Skeletal muscle tissue (tissue), 4 donors: ENCODE measurements around the gene VILL. TPM values are rescaled to one million over a fixed set of nuclear protein-coding genes. Genes with fewer than 3 reads are reported as not detected.
A peak's percentile ranks its signal among the peaks of the same experiment; 100 is the strongest.

Experiments used
- H3K27ac ChIP-seq: one replicate; pipeline ENCODE4 v1.7.0; 2013; ENCODE audit warnings: mild to moderate bottlenecking, low read depth, low read length, inconsistent platforms
- H3K27me3 ChIP-seq, 3 donors: one replicate each; pipeline ENCODE4 v1.7.0; 2013; ENCODE audit warnings: low read length in 3 of 3; ENCODE audit not compliant: control insufficient read depth in 3 of 3, insufficient read depth in 3 of 3
- H3K36me3 ChIP-seq, 3 donors: one replicate each; pipeline ENCODE4 v1.7.0; 2013; ENCODE audit warnings: low read length in 3 of 3; ENCODE audit not compliant: control insufficient read depth in 3 of 3, insufficient read depth in 3 of 3
- H3K4me1 ChIP-seq, 3 donors: one replicate each; pipeline ENCODE4 v1.7.0; 2013; ENCODE audit warnings: low read length in 3 of 3, mild to moderate bottlenecking in 3 of 3; ENCODE audit not compliant: control insufficient read depth in 3 of 3, insufficient read depth in 3 of 3
- H3K4me3 ChIP-seq, 3 donors: one replicate each; pipeline ENCODE4 v1.7.0; 2013; ENCODE audit warnings: low read length in 3 of 3
- H3K9ac ChIP-seq, 3 donors: one replicate each; pipeline ENCODE4 v1.7.0; 2013; ENCODE audit warnings: low read length in 3 of 3, mild to moderate bottlenecking in 3 of 3, moderate library complexity in 2 of 3, low read depth in 1 of 3
- H3K9me3 ChIP-seq, 3 donors: one replicate each; pipeline ENCODE4 v1.7.0; 2013; ENCODE audit warnings: low read length in 3 of 3; ENCODE audit not compliant: control insufficient read depth in 3 of 3
- total RNA-seq: library from RNA; depleted of rRNA; stranded (reverse); fragments of >200 nt; gene quantifications from one replicate; pipeline ENCODE4 v1.2.3, GENCODE V29; 2014
- donor health status: Osteomylitis.

Gene VILL
- total RNA-seq, 1 donor from 2014 or later = 7.8 TPM

DNA sequence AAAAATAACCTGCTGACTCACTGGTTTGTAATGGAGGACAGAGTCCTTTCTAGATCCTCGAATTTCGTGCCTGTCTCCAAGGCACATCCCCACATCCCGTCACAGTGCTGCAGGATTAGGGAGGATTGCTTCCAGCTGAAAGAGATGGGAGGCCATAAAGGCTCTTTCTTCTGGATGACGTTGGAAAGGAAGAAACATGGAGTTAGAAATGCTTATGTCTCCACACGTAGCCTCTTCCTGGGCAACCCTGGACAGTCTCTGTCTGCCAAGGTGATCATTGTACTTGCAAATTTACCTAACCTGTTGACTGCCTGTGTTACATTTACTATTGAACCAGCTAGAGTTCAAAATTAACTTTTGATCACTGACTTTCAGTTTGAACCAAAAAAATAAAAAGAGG is 27.6 kb upstream of the VILL start:
- peak overlapping the region in 1 of 3 donors; percentile 11 for H3K4me3 ChIP-seq
- H3K27me3 ChIP-seq = no peaks in the 10 kb centered on the region
- no peaks in the 10 kb centered on the region for H3K36me3 ChIP-seq
- H3K4me1 ChIP-seq = peaks cover 7 to 18% (median 14%) of the 10 kb centered on the region in 3 donors
- no peaks in the 10 kb centered on the region for H3K9me3 ChIP-seq
- H3K9ac ChIP-seq = peak overlapping the region in 1 of 3 donors; percentile 36
- H3K27ac ChIP-seq = peak overlapping the region; percentile 39

DNA sequence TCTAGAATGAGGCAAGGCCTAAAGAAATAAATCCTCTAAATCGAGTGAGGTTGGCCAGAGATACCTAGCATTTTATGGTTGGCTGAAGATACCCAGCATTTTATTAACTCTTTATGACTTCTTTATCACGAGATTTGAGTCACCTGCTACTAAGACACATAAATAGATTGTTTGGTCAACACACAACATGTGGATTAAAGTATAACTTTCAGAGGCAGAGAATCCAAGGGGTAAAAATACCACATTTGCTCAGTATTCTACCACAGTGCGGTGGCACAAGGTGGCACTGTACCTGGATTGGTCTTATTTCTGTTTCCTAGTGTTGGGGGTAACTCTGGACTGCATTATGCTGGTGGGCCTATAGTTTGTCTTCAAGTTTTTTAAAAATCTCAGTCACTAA is 27.0 kb upstream of the VILL start:
- H3K27ac ChIP-seq = peak overlapping the region; percentile 39
- no peaks in the 10 kb centered on the region for H3K9me3 ChIP-seq
- peaks cover 10 to 19% (median 16%) of the 10 kb centered on the region in 3 donors for H3K4me1 ChIP-seq
- no peaks in the 10 kb centered on the region for H3K27me3 ChIP-seq
- H3K36me3 ChIP-seq = no peaks in the 10 kb centered on the region
- no peak overlapping the region for H3K9ac ChIP-seq
- H3K4me3 ChIP-seq = no peak overlapping the region

DNA sequence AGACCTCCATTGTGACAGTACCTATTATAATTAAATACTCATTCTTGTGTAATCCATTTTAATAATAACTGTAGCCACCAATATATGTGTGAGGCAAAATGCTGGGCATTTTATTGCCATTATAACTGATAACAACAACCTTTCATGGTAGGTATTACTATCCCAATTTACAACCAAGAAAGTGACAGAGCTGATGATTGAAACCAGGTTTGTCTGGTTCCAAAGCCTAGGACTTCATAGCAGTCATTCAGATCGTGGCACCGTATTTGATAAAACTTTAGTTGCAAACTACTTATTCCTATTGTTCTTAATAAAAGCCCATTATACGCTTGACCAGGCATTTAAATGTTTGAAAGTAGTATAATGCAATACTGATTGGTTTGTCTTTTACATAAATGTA is 26.4 kb upstream of the VILL start:
- H3K27ac ChIP-seq = peak overlapping the region; percentile 13
- H3K36me3 ChIP-seq = no peaks in the 10 kb centered on the region
- H3K4me3 ChIP-seq = no peak overlapping the region
- H3K9ac ChIP-seq = no peak overlapping the region
- no peaks in the 10 kb centered on the region for H3K9me3 ChIP-seq
- no peaks in the 10 kb centered on the region for H3K27me3 ChIP-seq
- peaks cover 15 to 25% (median 22%) of the 10 kb centered on the region in 3 donors for H3K4me1 ChIP-seq

DNA sequence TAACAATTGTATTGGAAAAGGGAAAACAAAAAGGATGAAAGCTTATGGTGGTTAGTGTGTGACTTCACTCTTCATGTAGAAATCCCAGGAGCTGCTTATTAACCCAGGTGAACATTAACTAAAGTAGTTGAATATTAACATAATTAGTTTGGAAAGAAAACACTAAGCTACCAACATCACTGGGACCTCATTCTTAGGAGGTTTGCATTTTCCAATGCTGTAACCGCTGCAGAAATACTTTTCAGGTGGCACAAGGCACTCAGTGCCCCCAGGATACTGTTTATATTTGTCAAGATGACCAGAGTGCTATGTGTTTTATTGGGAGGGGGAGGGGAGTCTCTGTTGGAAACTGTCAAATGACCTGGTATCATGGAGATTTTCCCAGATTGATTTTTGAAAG is 25.9 kb upstream of the VILL start:
- H3K4me3 ChIP-seq = no peak overlapping the region
- H3K9me3 ChIP-seq = no peaks in the 10 kb centered on the region
- H3K27ac ChIP-seq = peak overlapping the region; percentile 13
- no peak overlapping the region for H3K9ac ChIP-seq
- H3K4me1 ChIP-seq = peaks cover 20 to 30% (median 27%) of the 10 kb centered on the region in 3 donors
- H3K27me3 ChIP-seq = no peaks in the 10 kb centered on the region
- H3K36me3 ChIP-seq = no peaks in the 10 kb centered on the region

DNA sequence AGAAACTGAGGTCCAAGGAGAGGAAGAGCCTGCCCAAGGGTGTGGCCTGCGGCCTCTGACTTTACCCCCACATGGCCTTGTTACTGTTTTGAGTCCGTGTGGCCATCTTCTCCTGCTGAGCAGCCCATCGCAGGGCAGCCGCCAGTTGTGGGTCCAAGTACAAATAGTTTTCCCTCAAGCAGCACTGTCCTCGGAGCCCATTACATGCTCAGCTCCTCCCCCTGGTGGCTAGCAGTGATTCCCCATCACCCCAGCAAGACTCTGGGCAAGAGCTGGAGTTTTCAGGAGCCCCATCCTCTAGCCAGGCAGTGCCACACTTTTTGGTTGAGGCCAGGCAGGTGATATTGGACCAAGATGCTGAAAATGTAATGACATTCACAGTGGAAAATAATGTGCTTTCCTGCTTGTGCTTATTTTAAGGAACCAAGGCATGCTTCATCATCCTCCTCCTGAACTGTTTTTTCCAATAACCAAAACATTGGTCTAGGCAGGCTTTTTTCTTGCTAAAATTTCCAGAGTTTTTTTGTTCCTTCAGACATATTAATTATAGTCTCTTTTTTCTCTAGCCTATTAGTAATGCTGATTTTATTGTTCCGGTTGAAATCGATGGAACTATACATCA is 23.2 kb upstream of the VILL start:
- Histone ChIP-seq H3K4me3 (no peak overlapping the region), H3K9ac (no peak overlapping the region), H3K9me3 (no peaks in the 10 kb centered on the region), H3K4me1 (peaks cover 20 to 32% (median 30%) of the 10 kb centered on the region in 3 donors), H3K27me3 (no peaks in the 10 kb centered on the region), H3K27ac (no peak overlapping the region), H3K36me3 (peaks cover 0 to 11% (median 2%) of the 10 kb centered on the region in 3 donors)

DNA sequence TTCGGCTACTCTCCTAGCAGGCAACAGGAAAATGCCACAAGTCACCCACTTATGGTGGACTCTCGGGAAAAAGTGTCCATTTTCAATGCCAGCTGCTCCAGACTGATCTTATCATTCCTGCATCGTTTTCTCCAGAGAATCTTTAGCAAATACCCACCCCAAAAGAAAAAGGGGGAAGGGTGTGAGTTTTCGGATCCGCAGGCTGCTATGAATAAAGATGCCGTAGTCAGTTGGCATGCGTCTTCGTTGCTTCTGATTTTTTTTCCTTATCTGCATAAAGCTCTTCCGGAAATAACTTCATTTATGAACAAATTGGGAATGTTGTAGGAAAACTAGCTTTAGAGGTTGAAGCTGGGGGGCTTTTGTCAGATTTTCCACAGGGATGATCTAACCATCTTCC is 22.4 kb upstream of the VILL start:
- H3K4me3 ChIP-seq = no peak overlapping the region
- H3K9me3 ChIP-seq = no peaks in the 10 kb centered on the region
- H3K27ac ChIP-seq = no peak overlapping the region
- no peaks in the 10 kb centered on the region for H3K27me3 ChIP-seq
- peaks cover 20 to 27% (median 26%) of the 10 kb centered on the region in 3 donors for H3K4me1 ChIP-seq
- no peak overlapping the region for H3K9ac ChIP-seq
- peaks cover 0 to 14% (median 4%) of the 10 kb centered on the region in 3 donors for H3K36me3 ChIP-seq

DNA sequence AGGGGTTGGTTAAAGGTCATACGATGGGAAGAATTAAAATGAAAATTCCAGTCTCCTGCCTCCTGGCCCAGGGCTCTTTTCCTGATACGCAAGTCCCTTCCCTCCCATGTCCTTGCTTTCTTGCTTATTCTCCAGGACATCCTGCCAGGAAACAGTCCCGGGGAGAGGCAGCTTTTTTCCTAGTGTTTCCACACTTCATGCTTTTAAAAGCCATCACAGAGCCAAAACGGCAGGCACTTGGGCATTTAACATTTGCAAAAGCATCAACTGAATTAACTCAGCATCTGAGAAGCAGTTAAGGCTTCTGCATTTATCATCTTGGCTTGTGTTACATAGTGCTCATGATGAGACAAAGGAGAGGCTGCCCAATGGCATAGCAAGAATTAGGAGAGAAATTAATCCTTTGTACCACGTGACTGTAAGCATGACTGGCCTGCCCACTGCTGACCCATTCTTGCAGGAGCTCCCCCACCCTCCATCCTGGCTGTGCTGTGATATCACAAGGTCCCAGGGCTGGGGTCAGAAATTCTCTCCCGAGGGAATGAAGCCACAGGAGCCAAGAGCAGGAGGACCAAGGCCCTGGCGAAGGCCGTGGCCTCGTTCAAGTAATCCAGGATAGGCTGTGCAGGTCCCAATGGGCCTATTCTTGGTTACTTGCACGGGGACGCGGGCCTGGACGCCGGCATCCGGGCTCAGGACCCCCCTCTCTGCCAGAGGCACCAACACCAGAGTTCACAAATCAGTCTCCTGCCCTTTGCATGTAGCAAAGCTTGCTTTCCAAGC is 21.6 kb upstream of the VILL start:
- Histone ChIP-seq H3K27me3 (no peaks in the 10 kb centered on the region), H3K9ac (peak overlapping the region in 1 of 3 donors; percentile 50), H3K9me3 (no peaks in the 10 kb centered on the region), H3K4me3 (no peak overlapping the region), H3K4me1 (peaks cover 20 to 25% (median 22%) of the 10 kb centered on the region in 3 donors), H3K36me3 (peaks cover 0 to 16% (median 4%) of the 10 kb centered on the region in 3 donors), H3K27ac (no peak overlapping the region)

DNA sequence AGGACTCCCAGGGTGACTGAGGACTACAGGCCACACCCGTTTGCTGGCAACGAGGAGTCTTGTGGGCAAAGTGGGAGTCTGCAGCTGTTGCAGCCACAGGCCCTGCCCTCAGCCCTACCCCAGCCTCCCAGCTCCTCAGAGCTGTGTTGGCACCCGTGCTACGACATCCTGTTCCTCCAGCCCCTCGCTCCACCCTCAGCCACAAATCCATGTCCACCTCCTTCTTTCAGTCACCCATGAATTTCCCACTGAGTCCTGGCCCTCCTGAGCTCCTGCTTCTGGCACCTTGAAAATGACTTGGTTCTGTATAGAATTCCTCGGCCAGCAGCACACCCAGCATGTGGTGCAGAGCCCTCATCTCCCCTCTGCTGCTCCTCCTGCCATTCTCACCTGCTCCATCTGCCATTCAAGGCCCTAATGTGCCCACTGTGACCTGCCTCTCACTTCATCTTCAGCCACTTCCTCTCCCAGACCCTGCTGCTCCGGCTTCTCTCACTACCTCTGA is 20.9 kb upstream of the VILL start:
- Histone ChIP-seq H3K4me1 (peaks cover 19 to 21% (median 20%) of the 10 kb centered on the region in 3 donors), H3K27ac (no peak overlapping the region), H3K4me3 (no peak overlapping the region), H3K9ac (peak overlapping the region in 1 of 3 donors; percentile 50), H3K36me3 (peaks cover 0 to 21% (median 4%) of the 10 kb centered on the region in 3 donors), H3K27me3 (no peaks in the 10 kb centered on the region), H3K9me3 (no peaks in the 10 kb centered on the region)

DNA sequence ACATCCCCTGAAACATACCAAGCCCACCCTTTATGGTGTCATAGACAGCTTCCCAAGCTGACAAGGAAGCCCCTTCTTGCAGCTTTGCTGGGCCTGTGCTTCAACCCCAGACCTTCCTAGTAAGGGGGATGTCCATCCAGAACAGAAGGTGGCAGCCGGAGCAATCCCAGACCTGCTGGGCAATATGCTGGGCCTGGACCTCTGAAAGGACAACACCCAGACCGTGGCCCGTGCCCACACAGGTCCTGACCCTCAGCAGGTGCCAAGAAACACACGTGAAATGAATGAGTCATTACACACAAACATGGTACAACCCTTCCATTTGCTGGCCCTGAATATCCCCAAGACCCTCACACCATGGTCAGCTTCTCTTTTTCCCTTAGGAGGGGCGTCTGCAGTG is 19.8 kb upstream of the VILL start:
- Histone ChIP-seq H3K9ac (no peak overlapping the region), H3K36me3 (peaks cover 3 to 23% (median 7%) of the 10 kb centered on the region in 3 donors)

DNA sequence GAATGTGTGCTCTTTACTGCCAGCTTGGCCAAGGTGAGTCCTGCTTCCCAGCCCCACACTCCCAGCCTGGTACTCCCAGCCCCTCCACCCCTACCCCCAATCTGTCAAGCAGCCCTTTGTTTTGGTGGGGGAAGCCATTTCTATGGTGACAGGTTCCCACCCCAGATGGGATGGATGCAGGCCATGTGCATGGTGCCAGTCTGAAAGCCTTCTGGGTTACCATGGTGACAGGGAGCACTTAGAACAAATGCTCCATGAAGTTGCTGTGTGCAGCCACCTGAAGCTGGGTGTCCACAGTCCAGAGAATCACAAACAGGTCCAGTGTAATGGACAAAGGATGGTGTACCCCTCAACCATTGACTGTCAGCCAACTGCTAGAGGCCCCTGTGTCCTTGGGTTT is 19.1 kb upstream of the VILL start:
- Histone ChIP-seq H3K9me3 (no peaks in the 10 kb centered on the region), H3K27me3 (no peaks in the 10 kb centered on the region), H3K4me3 (no peak overlapping the region), H3K36me3 (peaks cover 5 to 26% (median 8%) of the 10 kb centered on the region in 3 donors), H3K9ac (peak overlapping the region in 1 of 3 donors; percentile 16), H3K27ac (no peak overlapping the region), H3K4me1 (peaks cover 17 to 21% (median 20%) of the 10 kb centered on the region in 3 donors)

More for the DNA sequence above, 19.8 kb upstream of the VILL start:
- H3K4me1 ChIP-seq = peaks cover 17 to 21% (median 20%) of the 10 kb centered on the region in 3 donors
- H3K27ac ChIP-seq = no peak overlapping the region
- H3K4me3 ChIP-seq = no peak overlapping the region
- H3K27me3 ChIP-seq = no peaks in the 10 kb centered on the region
- no peaks in the 10 kb centered on the region for H3K9me3 ChIP-seq
